ENCODE data around the gene TSHZ3. TPM values are rescaled to one million over a fixed set of nuclear protein-coding genes. Genes with fewer than 3 reads are reported as not detected.

Gene TSHZ3
- total RNA-seq, 2 donors from 2014 or later = 1.3 to 5.1 TPM

DNA sequence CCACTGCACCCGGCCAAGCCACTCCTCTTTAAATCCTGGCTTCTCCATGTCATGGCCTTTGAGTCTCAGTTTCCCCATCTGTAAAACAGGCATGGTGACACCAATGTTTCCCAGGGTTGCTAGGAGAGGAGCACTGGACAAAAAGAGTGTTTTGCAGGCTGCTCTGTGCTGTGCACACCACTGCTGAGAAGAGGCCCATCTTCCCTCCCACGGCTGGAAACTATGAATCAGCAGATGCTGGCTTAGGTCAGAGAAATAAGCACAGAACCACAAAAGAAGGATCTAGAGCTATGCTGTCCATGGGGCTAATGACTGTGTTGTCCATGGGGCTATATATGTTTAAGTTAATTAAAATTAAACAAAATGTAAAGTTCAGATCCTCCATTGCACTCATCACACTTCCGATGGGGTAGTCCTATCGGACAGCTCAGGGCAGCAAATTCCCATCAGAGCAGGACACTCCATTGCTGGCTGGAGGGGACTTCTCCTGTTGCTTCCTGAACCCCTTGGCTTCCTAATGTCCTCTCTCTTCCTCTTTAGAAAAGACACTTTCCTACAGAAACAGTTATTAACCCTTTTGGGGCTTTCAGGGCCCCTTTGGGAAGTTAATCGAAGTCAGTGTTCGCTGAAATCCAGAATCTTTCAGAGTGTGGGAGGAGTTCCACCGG is 37.1 kb downstream of the TSHZ3 start:
- H3K9ac ChIP-seq (ENCODE audit: low read depth in 2 of 2, low read length in 2 of 2) = no peak overlapping the region
- H3K27ac ChIP-seq = no peak overlapping the region
- no peaks in the 10 kb centered on the region for H3K4me1 ChIP-seq
- intact Hi-C loops (cut with DNase I) = no loop called here
- no peaks in the 10 kb centered on the region for H3K9me3 ChIP-seq
- no peaks in the 10 kb centered on the region for H3K36me3 ChIP-seq
- H3K27me3 ChIP-seq = no peaks in the 10 kb centered on the region
- no peak for DNase-seq
- TF ChIP-seq, protein P1, sequence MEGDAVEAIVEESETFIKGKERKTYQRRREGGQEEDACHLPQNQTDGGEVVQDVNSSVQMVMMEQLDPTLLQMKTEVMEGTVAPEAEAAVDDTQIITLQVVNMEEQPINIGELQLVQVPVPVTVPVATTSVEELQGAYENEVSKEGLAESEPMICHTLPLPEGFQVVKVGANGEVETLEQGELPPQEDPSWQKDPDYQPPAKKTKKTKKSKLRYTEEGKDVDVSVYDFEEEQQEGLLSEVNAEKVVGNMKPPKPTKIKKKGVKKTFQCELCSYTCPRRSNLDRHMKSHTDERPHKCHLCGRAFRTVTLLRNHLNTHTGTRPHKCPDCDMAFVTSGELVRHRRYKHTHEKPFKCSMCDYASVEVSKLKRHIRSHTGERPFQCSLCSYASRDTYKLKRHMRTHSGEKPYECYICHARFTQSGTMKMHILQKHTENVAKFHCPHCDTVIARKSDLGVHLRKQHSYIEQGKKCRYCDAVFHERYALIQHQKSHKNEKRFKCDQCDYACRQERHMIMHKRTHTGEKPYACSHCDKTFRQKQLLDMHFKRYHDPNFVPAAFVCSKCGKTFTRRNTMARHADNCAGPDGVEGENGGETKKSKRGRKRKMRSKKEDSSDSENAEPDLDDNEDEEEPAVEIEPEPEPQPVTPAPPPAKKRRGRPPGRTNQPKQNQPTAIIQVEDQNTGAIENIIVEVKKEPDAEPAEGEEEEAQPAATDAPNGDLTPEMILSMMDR (IDR thresholded peaks at IDR 0.05) = no peak
- no peak overlapping the region for H3K4me3 ChIP-seq

DNA sequence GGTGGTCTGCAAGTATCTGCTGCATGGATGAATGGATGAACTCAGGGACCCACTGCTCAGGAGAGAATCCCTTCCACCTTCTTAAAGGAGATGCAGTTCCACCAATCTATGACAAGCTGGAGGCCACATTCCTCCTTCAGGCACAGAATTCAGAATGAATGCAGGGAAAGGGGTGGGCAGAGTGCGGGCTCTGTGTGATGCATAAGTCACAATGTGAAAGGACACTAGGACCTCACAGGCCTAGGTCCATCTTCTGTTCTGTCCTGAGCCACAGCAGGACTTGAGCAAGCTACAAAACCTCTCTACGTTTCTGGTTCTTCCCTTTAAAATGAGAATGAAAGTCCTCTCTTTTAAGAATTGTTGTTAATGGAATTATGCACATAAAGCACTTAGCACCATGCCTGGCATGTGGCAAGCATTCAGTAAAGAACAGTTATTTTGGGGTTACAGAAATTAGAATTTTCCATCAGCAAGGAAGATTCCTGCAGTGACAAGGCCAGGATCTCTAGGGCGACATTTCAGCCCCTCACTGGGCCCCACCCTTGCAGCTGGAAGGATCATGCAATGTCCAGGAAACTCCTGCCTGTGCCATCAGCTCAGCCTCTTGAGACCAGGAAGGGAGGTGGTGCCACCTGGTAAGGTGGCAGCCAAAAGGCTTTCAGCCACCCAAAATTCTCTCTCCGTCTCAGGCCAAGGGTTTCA is 38.7 kb downstream of the TSHZ3 start:
- H3K36me3 ChIP-seq = no peaks in the 10 kb centered on the region
- TF ChIP-seq, protein P1 (IDR thresholded peaks at IDR 0.05) = no peak
- H3K4me1 ChIP-seq = no peaks in the 10 kb centered on the region
- H3K27me3 ChIP-seq = no peaks in the 10 kb centered on the region
- no peak overlapping the region for H3K27ac ChIP-seq
- no peaks in the 10 kb centered on the region for H3K9me3 ChIP-seq
- H3K9ac ChIP-seq (ENCODE audit: low read depth in 2 of 2, low read length in 2 of 2) = no peak overlapping the region
- DNase-seq = no peak
- intact Hi-C loops (cut with DNase I) = no loop called here
- no peak overlapping the region for H3K4me3 ChIP-seq

- intact Hi-C loops (cut with DNase I) = no loop called here
- Histone ChIP-seq H3K9me3 (no peaks in the 10 kb centered on the region), H3K4me1 (no peaks in the 10 kb centered on the region), H3K27ac (no peak overlapping the region), H3K36me3 (no peaks in the 10 kb centered on the region), H3K4me3 (no peak overlapping the region), H3K27me3 (no peaks in the 10 kb centered on the region), H3K9ac (ENCODE audit: low read depth in 2 of 2, low read length in 2 of 2) (no peak overlapping the region)
- TF ChIP-seq, protein P1 (IDR thresholded peaks at IDR 0.05) = no peak
- no peak for DNase-seq
Observed at GRCh38 chr19:31308781-31309180, 40.5 kb downstream of the TSHZ3 start.

GRCh38 chr19:31307071-31307669 is 42.1 kb downstream of the TSHZ3 start:
- Histone ChIP-seq H3K9ac (ENCODE audit: low read depth in 2 of 2, low read length in 2 of 2) (no peak overlapping the region), H3K27ac (no peak overlapping the region), H3K4me3 (no peak overlapping the region), H3K4me1 (no peaks in the 10 kb centered on the region), H3K36me3 (no peaks in the 10 kb centered on the region), H3K27me3 (no peaks in the 10 kb centered on the region), H3K9me3 (no peaks in the 10 kb centered on the region)
- TF ChIP-seq, protein P1 (IDR thresholded peaks at IDR 0.05) = no peak
- DNase-seq = no peak
- intact Hi-C loops (cut with DNase I) = no loop called here

DNA sequence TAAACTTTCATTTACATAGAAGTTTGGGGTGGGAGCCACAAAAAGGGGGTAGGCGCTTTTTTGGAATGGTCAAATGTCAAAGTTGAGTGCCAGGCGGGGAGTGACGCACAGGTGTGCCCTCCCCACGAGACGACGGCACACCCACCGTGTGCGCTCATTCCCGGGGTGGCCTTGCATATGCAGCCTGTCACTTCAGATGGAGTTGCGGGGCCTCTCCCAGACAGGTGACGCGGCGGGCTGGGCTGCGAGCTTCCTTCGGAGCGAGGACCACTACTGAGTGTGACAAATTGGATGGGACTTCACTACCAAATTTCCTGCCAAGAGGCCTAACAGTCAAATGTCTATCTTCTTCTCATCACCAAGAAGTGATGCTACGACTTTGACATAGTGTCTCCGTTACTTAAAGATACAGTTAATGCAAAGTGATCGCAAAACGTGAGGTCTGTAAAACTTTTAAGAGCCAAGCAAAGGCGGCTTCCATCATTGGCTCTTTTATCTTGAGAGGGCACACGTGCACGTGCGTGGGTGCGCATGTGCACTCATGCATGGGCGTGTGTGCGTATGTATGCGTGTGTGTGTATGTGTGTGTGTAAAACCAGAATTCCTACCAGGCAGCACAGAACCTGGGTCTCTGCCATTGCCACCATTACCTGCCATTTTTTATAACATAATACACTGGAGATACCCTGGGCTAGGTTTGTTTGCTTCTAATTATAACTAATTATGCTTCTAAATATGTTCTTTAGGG is 43.1 kb downstream of the TSHZ3 start:
- no peak overlapping the region for H3K4me3 ChIP-seq
- H3K4me1 ChIP-seq = no peaks in the 10 kb centered on the region
- TF ChIP-seq, protein P1 (IDR thresholded peaks at IDR 0.05) = no peak
- intact Hi-C loops (cut with DNase I) = no loop called here
- no peaks in the 10 kb centered on the region for H3K27me3 ChIP-seq
- DNase-seq = no peak
- no peaks in the 10 kb centered on the region for H3K36me3 ChIP-seq
- no peak overlapping the region for H3K9ac ChIP-seq (ENCODE audit: low read depth in 2 of 2, low read length in 2 of 2)
- H3K27ac ChIP-seq = no peak overlapping the region
- no peaks in the 10 kb centered on the region for H3K9me3 ChIP-seq
